Central memory CD4-positive, alpha-beta T cell (primary cell): Measurements from ENCODE around the gene TRANK1.

Experiments
- DNase-seq: peaks from one replicate; pipeline ENCODE4 v3.0.0; 2022

The TRANK1 gene

GRCh38 chr3:36837089-36837488 lies 107.8 kb downstream of the TRANK1 start:
- no peak for DNase-seq

- no peak for DNase-seq
Measured at GRCh38 chr3:36833160-36833814, 111.6 kb downstream of the TRANK1 start.

DNA sequence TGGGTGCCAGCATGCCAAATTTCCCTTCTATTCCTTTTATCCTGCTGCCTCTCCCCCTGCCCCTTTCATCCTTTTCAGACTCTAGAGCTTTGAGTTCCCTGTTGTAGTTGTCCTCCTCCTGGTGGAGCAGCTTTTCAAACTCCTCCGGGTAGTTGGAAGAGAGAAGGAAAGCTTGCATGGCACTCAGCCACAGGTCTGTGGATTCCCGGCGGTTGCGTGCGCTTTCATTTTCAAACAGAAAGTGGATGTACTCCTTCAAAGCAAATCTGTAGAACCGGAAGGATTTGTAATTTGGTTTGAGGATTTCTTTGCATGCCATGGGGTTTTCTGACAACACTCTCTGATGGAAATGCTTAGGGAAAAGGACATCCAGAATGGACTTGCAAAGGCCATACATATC lies 112.4 kb downstream of the TRANK1 start:
- no peak for DNase-seq

- no peak for DNase-seq
Measured at GRCh38 chr3:36827133-36827532, 117.7 kb downstream of the TRANK1 start.

- DNase-seq, result no peak
Measured at GRCh38 chr3:36826240-36826639, 118.6 kb downstream of the TRANK1 start.

- no peak for DNase-seq
Measured at GRCh38 chr3:36824443-36824842, 120.4 kb downstream of the TRANK1 start.

DNA sequence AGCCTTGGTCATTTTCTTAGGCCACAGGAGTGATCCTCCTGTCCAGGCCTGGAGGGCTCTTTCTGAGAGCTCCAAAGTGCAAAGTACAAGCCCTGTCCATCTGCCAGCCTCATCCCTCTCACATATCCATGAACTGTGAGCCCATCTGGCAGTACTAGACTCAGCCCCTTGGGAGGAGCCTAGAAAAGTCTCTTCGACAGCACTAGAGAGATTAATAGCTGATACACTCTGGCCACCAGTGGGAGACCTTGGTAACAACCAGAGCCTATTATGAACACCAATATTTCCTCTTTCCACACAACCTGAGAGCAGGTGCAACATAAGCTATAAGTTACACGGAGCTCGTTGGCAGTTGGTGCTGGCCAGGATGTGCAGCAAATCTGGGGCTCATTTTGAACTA lies 121.0 kb downstream of the TRANK1 start:
- no peak for DNase-seq

DNA sequence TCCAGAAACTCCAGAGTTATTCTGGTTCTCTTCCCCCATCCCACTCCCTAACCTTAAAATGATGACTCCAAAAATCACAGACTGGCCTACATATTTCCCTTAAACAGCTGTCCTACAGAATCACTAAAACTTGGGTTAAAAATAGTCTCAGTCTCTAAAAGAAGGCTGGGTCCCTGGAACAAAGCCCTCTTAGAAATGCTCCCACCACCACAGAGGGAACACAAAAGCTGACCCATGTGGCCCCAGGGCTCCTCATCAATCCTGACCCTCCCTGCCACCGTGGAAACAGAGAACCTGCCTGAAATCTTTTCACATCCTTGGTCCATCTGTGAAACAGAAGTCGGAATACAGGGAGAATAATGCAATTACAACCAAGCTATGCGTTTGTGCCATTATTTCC lies 124.8 kb downstream of the TRANK1 start:
- no peak for DNase-seq

- no peak for DNase-seq
Measured at GRCh38 chr3:36817806-36818533, 126.9 kb downstream of the TRANK1 start.

DNA sequence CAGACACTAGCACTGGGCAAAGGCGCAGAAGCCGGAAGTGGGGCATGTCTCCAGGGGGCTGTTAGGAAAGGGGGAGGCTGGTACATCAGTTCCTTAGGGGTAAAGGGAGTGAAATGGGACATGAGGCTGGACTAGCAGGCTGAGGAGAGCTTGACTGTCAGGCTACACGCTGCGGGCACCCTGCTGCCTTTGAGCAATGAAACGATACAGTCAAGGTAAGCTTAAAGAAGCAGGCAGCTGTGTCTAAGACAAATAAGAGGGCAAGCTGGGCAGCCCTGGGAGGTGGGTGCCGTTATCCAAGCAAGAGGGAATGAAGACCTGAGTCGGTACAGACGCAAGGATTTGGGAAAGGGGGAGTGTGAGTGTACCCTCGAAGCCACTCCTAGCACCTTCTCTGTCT lies 129.5 kb downstream of the TRANK1 start:
- DNase-seq, result no peak

DNA sequence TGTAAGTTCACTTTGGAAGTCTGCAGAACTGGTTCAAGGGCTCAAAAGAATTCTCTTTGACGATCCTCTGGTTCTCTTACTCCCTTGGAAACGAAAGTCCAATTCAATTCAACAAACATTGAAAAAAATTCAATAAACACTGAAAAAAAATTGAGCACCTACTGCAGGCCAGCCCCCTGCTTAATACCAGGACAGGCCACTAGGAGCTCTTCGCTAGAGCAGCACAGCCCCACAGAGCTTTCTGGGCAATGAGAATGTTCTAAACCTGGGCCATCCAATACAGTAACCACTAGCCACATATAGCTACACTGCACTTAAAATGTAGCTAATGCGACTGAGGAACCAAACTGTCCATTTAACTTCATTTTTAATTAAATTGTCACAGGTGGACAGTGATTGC lies 130.1 kb downstream of the TRANK1 start:
- no peak for DNase-seq

DNA sequence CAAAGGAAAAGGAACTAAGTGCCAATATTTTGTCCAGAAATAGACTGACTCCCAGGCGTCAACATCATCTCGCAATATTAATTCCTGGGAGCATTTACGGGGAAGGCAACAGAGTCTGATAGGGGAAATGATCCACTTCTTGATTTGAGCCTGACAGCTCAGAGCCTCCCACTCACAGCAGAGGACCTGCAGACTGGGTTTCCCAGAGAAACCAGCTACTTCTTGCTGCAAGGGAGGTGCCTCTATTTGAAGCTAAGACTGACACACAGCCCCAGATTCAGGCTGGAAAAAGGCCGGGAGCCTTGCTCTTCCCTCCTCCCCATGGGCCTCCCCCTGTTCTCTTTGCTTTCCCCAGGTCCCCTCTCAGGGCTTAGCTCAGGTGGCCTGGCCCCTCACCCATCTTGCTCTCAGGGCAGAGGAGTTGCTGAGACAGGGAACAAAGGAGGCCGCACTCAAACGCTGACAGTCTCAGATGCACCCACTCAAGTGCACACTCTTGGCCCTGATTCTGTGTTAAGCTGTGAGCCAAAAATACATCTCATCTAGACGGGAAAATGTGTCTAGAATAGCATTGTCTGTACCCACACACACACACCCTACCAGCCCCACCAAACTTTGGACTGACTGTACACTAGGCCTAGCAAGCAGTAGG lies 130.7 kb downstream of the TRANK1 start:
- no peak for DNase-seq

DNA sequence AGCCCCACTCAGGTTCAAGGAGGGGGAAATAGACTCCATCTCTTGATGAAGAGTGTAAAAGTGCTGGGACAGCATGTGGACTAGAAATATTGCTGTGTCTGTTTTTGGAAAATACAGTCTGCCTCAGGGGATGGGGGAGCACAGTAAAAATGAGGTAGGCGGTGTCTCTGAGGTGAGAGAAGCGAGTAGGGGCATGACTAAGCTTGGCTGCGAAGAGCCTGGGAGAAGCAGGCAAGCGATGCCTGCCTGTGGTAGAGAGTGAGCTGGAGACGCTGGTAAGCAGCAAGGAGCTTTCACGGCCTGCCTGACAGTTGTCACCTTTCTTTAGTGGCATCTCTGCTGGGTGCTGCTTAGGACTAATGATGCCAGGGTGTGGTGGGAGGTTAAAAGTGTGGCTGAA lies 131.5 kb downstream of the TRANK1 start:
- no peak for DNase-seq

DNA sequence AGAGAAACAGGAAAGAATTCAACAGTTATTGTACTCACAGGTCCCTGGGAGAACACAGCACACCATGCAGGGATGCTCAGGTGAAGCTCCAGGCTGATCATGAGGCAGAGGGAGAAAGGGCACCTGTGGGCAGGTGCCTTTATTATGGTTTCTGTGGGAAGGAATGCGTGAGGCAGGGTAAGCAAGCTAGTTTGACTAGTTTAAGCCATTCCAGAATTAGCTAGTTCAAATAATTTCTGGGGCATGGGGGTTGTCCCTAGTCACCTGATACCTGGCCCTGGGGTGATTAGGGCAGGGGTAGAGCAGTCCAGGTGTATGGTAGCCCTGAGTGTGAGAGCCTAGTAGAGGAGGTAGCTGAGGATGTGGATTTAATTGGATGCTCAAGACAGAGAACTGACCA lies 132.6 kb downstream of the TRANK1 start:
- DNase-seq, result no peak

DNA sequence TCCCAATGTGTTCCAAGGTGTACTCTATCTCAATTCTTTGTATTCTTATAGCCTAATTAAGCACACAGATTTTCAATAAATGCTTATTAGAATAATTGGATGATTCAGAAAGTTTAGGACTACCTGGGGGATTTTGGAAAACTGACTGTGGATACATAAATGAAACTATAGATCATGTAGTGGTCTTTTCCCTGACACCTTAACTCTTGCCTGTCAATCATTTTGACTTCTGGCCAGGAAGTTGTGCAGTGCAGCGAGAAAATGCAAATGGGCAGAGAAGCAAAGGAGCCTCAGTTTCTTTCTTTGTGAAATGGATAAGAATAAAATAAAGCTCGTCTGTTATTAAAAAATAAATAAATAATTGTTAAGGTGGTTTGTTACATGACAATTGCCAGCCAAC lies 133.1 kb downstream of the TRANK1 start:
- no peak for DNase-seq

DNA sequence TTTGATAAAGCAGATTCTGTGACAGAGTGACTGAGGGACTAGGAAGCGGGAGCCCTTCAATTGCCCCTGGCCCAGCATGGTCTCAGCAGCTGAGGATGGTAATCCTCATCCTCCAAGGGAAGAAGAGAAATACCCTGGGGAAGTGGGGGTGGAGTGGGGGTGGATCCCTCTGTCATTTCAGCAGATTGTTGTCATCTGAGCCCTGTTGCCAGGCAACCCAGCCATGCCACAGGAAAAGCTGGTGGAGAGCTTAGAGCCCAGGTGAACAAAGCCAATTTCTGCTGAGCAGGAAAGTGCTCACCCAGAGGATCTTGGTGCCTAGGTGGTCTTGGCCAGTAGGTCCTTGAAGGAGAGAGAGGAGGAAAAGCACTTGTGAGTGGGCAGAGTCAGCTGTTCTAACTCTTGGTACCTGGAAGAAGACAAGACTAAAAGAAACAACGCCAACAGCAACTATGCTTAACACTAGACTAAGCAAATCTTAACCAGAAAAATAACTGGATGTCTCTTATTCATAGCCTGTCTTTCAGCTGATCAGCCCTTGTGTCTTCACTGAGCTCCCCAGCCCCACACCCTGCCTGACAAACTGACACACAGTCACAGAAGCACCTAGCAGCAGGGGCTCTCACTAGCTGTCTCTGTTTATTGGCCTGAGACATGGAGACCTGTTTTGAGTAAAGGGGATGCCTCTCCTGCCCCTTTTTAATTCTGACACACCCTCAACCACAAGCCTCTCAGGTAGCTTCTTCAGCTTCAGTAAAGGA lies 140.4 kb downstream of the TRANK1 start:
- no peak for DNase-seq

GRCh38 chr3:36803091-36803791 lies 141.6 kb downstream of the TRANK1 start:
- no peak for DNase-seq

- DNase-seq, result no peak
Measured at GRCh38 chr3:36800533-36801116, 144.2 kb downstream of the TRANK1 start.

- DNase-seq, result no peak
Measured at GRCh38 chr3:36796881-36797280, 148.0 kb downstream of the TRANK1 start.

DNA sequence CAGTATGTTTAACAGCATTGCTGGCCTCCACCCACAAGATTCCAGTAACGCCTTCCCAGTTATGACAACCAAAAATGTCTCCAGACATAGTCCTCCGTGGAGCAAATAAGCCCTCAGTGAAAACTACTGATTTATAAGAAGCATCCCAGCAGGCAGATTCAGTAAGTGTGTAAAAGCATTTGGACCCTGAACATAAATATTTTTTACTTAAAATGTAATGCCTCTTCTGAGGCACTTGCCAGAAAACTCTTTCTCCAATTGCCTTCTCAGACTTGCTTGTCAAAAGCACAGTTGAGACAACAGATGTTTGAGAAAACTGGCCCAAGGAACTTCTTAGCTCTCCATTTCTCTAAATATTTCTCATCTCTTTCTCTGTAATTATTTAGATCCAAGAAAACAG lies 148.7 kb downstream of the TRANK1 start:
- DNase-seq, result no peak

GRCh38 chr3:36795622-36796021 lies 149.2 kb downstream of the TRANK1 start:
- no peak for DNase-seq

GRCh38 chr3:36792342-36792741 lies 152.5 kb downstream of the TRANK1 start:
- DNase-seq, result no peak
